DOHH2 (cell line): ENCODE data around the gene PIRT.

Experiments used
- H3F3A ChIP-seq: fragments of 200-600 bp; sonication (generic), shearing (Covaris generic); 2 replicates; pipeline ENCODE4 v1.6.0; 2016; ENCODE audit warnings: antibody characterized with exemption, mild to moderate bottlenecking; ENCODE audit not compliant: control insufficient read depth, insufficient read depth
- H3K27ac ChIP-seq: fragments of 200-600 bp; sonication (generic); 2 replicates; pipeline ENCODE4 v1.5.1; 2014; ENCODE audit warnings: low read depth, mild to moderate bottlenecking, low read length, moderate library complexity
- H3K27me3 ChIP-seq: fragments of 200-600 bp; sonication (generic); 2 replicates; pipeline ENCODE4 v1.6.1; 2014; ENCODE audit warnings: mild to moderate bottlenecking, low read length, mixed read lengths; ENCODE audit not compliant: control insufficient read depth
- H3K36me3 ChIP-seq: fragments of 200-600 bp; sonication (generic); 2 replicates; pipeline ENCODE4 v1.6.1; 2014; ENCODE audit warnings: mild to moderate bottlenecking, low read length, moderate library complexity, mixed read lengths; ENCODE audit not compliant: control insufficient read depth
- H3K4me1 ChIP-seq: fragments of 200-600 bp; sonication (generic); 2 replicates; pipeline ENCODE4 v1.6.1; 2014; ENCODE audit warnings: mild to moderate bottlenecking, low read length, mixed read lengths; ENCODE audit not compliant: control insufficient read depth
- H3K4me2 ChIP-seq: fragments of 200-600 bp; sonication (generic); 2 replicates; pipeline ENCODE4 v1.6.0; 2014; ENCODE audit warnings: mild to moderate bottlenecking, low read length, moderate library complexity
- H3K4me3 ChIP-seq: fragments of 200-600 bp; sonication (generic); 2 replicates; pipeline ENCODE4 v1.5.1; 2014; ENCODE audit warnings: mild to moderate bottlenecking, low read length, mixed read lengths
- H3K79me2 ChIP-seq: fragments of 200-600 bp; sonication (generic); 2 replicates; pipeline ENCODE4 v1.6.1; 2014; ENCODE audit warnings: mild to moderate bottlenecking, low read length, mixed read lengths; ENCODE audit not compliant: control insufficient read depth
- H3K9me2 ChIP-seq: fragments of 200-600 bp; sonication (generic); replicated peaks from 2 replicates; pipeline ENCODE4 v1.6.1; 2014; ENCODE audit warnings: mild to moderate bottlenecking, low read length, mixed read lengths; ENCODE audit not compliant: control insufficient read depth
- H3K9me3 ChIP-seq: fragments of 200-600 bp; sonication (generic); 2 replicates; pipeline ENCODE4 v1.6.1; 2014; ENCODE audit warnings: antibody characterized with exemption, low read length, mixed read lengths; ENCODE audit not compliant: control insufficient read depth, insufficient read depth
- H4K20me1 ChIP-seq: fragments of 200-600 bp; sonication (generic); 2 replicates; pipeline ENCODE4 v1.6.0; 2014; ENCODE audit warnings: low read depth, mild to moderate bottlenecking, antibody characterized with exemption, low read length, moderate library complexity; ENCODE audit not compliant: control insufficient read depth, insufficient read depth
- CTCF ChIP-seq: fragments of 200-600 bp; sonication (generic); IDR thresholded peaks from one replicate; pipeline ENCODE4 v1.5.1; 2014; ENCODE audit warnings: antibody characterized with exemption, mild to moderate bottlenecking, low read depth, low read length; ENCODE audit not compliant: poor library complexity, severe bottlenecking
- EZH2phosphoT487 ChIP-seq: fragments of 200-600 bp; sonication (generic); IDR thresholded peaks from 2 replicates; pipeline ENCODE4 v1.6.1; 2017; ENCODE audit warnings: borderline replicate concordance, mild to moderate bottlenecking, antibody characterized with exemption, low read length, moderate library complexity, mixed read lengths

The PIRT gene

GRCh38 chr17:10803830-10804475 is 33.9 kb downstream of the PIRT start, which contains the start of gene TMEM238L:
Gene TMEM238L, minus strand, starts transcription at chr17:10804099. Its CDS starts 136 bp downstream, at chr17:10803963.
- no peak within 1 kb of the TSS for H3K27ac ChIP-seq
- H3K4me1 ChIP-seq: no peaks in the 10 kb centered on the region
- H3K9me3 ChIP-seq: no peaks in the 10 kb centered on the region
- TF ChIP-seq CTCF (no peak), EZH2phosphoT487 (no peak)
- H3K4me2 ChIP-seq: no peak within 1 kb of the TSS
- no peaks in the 10 kb centered on the region for H3K79me2 ChIP-seq
- no peaks in the 10 kb centered on the region for H3K36me3 ChIP-seq
- no peak within 1 kb of the TSS for H3K4me3 ChIP-seq
- H4K20me1 ChIP-seq: no peaks in the 10 kb centered on the region
- H3K9me2 ChIP-seq: no peaks in the 10 kb centered on the region
- no peaks in the 10 kb centered on the region for H3K27me3 ChIP-seq
- no peaks in the 10 kb centered on the region for H3F3A ChIP-seq

DNA sequence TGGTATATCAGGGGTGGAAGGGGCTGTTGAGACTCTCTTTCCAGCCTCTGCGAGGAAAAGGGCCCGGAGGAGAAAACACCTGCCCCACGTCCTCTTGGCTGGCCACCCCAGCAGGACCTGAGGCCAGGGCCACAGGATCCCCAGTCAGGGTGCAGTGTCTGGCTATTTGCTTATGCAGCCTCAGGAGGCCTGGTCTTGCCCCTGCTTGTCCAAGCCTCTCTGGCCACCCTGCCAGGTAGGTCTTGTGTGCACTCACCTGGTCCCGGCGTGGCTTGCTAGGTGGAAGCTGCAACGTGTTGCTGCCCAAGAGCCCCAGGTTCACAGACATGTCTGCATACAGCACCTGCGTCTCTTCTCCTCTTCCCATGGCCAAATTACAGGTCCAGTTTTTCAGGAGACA is 34.5 kb downstream of the PIRT start:
- Histone ChIP-seq H3K9me2 (no peaks in the 10 kb centered on the region), H3K9me3 (no peaks in the 10 kb centered on the region)

DNA sequence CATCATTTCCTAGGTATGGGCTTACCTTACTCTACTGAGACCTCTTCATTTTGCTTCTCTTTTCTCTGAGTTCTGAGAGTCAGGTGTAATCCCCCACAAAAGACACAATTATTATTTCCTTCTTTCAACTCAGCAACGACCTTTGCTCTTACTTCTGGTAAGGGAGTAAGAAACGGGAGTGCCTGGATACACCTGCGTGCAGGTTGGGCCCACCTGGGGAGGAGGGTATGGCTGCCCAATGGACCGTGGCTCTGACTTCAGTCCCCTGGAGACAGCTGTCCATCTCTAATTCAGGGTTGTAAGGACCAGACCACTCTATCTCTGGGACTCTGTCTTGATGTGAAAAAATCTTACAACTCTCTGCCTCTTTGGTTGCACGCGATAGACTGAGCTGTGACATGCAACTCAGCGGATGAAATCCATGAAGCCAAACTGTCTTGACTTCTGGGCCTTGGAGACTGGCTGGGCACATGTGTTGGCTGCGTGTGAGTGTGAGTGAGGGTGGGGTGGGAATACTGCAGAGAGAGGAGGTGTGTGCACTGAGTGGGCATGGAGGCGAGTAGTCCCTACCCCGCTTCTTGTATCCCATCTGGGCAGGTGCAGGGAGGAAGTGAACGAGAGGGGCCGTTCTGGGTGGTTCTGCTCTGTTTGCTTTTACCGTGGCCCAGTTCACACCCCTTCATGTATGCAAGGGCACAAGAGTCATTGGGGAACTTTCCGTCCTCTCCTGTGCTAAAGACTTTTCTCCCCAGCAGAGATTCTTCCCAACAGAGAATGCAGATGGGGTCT is 35.2 kb downstream of the PIRT start:
- TF ChIP-seq CTCF: no peak
- no peak for TF ChIP-seq EZH2phosphoT487
- H3K79me2 ChIP-seq: no peaks in the 10 kb centered on the region
- no peak overlapping the region for H3K27ac ChIP-seq
- no peaks in the 10 kb centered on the region for H3K4me1 ChIP-seq
- H3K4me3 ChIP-seq: no peak overlapping the region
- H4K20me1 ChIP-seq: no peaks in the 10 kb centered on the region
- no peaks in the 10 kb centered on the region for H3K36me3 ChIP-seq
- no peaks in the 10 kb centered on the region for H3K9me3 ChIP-seq
- H3F3A ChIP-seq: no peaks in the 10 kb centered on the region
- H3K4me2 ChIP-seq: no peak overlapping the region
- no peaks in the 10 kb centered on the region for H3K27me3 ChIP-seq
- no peaks in the 10 kb centered on the region for H3K9me2 ChIP-seq

More for the DNA sequence above, 34.5 kb downstream of the PIRT start:
- TF ChIP-seq CTCF: no peak
- TF ChIP-seq EZH2phosphoT487: no peak
- H4K20me1 ChIP-seq: no peaks in the 10 kb centered on the region
- no peaks in the 10 kb centered on the region for H3K36me3 ChIP-seq
- no peak overlapping the region for H3K27ac ChIP-seq
- no peaks in the 10 kb centered on the region for H3F3A ChIP-seq
- no peak overlapping the region for H3K4me3 ChIP-seq
- H3K79me2 ChIP-seq: no peaks in the 10 kb centered on the region
- no peaks in the 10 kb centered on the region for H3K27me3 ChIP-seq
- H3K4me2 ChIP-seq: no peak overlapping the region
- H3K4me1 ChIP-seq: no peaks in the 10 kb centered on the region
